ENCODE data around the gene PCNA.

PCNA gene

DNA sequence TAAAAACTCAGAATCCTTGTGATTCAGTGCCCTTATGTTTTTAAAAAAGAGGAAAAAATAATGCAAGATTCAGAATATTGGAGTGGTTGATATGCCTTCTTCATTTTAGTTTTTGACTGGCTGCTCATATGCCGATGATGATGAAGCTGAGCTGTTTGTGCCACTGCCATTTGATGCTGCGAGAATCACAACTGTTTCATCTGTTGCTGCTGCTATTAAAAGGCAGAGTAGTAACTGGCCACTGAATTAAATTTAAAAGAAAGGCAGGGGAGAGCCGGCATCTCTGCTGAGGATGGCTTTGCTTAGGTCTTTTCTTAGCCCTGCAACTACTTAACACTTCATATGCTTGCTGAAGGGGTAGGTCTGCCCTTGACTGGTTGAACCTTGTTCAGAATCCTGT lies 40.2 kb upstream of the PCNA start:
- ChIA-PET CTCF (no interaction called here), POLR2A (no interaction called here)
- DNase-seq (ENCODE audit: extremely low spot score): no peak
- TF ChIP-seq, protein P1, sequence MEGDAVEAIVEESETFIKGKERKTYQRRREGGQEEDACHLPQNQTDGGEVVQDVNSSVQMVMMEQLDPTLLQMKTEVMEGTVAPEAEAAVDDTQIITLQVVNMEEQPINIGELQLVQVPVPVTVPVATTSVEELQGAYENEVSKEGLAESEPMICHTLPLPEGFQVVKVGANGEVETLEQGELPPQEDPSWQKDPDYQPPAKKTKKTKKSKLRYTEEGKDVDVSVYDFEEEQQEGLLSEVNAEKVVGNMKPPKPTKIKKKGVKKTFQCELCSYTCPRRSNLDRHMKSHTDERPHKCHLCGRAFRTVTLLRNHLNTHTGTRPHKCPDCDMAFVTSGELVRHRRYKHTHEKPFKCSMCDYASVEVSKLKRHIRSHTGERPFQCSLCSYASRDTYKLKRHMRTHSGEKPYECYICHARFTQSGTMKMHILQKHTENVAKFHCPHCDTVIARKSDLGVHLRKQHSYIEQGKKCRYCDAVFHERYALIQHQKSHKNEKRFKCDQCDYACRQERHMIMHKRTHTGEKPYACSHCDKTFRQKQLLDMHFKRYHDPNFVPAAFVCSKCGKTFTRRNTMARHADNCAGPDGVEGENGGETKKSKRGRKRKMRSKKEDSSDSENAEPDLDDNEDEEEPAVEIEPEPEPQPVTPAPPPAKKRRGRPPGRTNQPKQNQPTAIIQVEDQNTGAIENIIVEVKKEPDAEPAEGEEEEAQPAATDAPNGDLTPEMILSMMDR (IDR thresholded peaks at IDR 0.05; ENCODE audit: control extremely low read depth, extremely low read depth, low read depth, missing control alignments): no peak

DNA sequence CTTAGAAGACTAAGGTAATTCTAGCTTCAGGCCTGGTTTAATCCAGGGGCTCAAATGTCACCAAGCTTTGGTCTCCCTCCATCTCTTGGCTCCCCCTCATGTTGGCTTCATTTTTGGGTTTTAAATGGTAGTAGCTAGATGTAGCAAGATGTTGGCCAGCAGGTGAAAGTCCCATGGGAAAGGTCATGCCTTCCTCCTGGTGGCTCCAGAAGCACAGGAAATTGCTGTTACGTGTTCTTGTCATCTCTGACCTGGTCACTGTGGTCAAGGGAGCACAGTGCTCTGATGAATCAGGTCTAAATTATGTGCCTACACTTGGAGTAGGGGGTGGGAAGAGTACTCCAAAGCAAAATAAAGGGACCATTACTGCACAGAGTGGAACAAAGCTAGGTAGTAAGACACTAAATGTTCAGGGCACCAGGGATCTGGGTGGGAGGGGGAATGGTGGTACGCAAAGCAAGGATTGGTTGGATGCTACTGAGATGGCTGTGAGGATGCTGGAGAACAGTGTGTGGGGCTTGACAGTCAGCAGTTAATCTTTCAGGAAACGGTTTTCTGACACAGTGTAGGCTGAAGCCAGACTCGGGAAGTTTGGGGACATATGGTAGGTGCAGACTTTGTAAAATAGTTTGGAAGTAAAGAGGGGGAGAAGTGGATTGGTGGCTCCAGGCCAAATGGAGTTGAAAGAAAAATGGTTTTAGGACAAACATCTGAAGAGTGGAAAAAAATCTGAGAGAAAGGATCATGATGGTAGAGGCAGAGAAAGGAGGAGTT lies 37.1 kb upstream of the PCNA start:
- no peak for DNase-seq (ENCODE audit: extremely low spot score)
- ChIA-PET CTCF (interaction anchor here (1.1 to 2.9 kb wide), 11 partner anchors 10 to 66 kb away, joined by 3 to 14 read pairs (median 4); partner anchors contain the start of gene CDS2), POLR2A (no interaction called here)
- TF ChIP-seq, protein P1 (IDR thresholded peaks at IDR 0.05; ENCODE audit: control extremely low read depth, extremely low read depth, low read depth, missing control alignments): no peak

DNA sequence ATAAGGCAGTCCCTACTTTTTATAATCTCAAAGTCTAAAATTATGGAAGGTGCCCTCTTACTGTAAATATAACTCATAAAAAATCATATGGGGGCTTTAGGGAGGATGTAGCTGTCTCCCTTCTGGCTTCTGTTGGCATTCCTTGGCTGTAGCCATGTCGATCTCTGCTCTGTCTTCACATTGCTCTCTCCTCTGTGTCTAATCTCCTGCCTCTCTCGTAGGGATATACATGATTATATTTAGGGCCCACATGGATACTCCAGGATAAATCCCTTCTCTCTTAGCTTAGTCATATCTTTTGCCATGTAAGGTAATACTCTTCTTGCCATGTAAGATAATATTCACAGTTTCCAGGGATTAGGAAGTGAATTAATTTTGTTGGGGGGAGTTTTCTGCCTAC lies 35.6 kb upstream of the PCNA start:
- POLR2A ChIA-PET: no interaction called here
- CTCF ChIA-PET: interaction anchor here (1.1 to 2.7 kb wide), 7 partner anchors 9 to 28 kb away, joined by 3 to 13 read pairs (median 4); partner anchors contain the start of gene CDS2
- DNase-seq (ENCODE audit: extremely low spot score): no peak
- TF ChIP-seq, protein P1 (IDR thresholded peaks at IDR 0.05; ENCODE audit: control extremely low read depth, extremely low read depth, low read depth, missing control alignments): no peak

DNA sequence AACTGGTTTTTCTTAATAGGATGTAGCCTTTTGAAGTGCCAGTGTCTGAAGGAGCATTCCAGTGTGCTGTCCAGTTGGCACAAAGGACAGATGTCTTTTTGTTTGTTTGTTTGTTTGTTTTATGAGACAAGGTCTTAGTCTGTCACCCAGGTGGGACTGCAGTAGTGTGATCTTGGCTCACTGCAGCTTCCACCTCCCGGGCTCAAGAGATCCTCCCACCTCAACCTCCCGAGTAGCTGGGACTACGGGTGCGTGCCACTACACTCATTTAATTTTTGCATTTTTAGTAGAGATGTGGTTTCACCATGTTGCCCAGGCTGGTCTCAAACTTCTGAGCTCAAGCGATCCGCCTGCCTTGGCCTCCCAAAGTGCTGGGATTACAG lies 34.8 kb upstream of the PCNA start:
- DNase-seq (ENCODE audit: extremely low spot score): no peak
- TF ChIP-seq, protein P1 (IDR thresholded peaks at IDR 0.05; ENCODE audit: control extremely low read depth, extremely low read depth, low read depth, missing control alignments): no peak
- CTCF ChIA-PET: interaction anchor here (1.1 to 2.7 kb wide), 6 partner anchors 8 to 28 kb away, joined by 3 to 13 read pairs (median 5); partner anchors contain the start of gene CDS2
- POLR2A ChIA-PET: no interaction called here

DNA sequence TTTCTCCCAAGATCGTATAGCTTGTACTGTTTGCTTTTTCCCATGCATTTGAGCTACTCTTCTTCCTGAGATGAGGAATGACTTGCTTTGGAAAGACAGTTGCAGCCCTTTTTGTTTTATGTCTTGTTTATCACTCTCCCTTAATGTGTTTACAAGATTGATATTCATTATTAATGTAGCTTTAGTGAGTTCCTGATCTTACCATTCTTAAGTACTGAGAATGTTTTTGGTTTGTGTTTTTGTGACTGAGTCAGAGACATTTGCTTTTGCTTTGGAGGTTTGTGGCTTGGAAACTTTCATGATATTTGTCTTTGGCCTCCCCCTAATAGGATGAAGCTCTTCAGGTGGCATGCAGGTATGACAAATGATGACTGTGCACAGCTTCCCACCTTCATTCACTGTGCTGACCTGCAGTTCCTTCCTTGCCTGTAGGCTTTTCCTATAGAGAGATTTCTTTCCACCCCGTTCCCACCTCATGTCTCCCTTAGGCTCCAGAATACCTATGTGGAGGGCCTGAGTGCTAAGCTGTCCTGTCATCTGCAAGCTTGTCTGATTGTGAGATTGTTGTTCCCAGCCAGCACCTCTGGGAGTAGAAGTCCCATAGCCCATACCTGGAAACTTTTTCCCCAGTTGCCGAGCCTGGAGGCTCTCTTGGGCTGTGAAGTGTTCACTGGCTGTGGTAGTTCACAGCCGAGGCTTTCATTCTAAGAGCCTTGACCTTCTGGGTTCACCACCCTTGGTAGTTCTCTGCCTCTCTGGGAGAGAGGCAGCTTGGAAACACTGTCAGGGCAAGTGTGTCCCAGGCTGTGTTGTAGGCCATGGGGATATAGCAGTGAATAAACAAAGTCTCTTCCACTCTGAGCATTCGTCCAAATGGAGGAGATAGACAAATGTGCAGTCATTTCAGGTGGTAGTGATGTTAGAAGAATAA lies 34.1 kb upstream of the PCNA start:
- TF ChIP-seq, protein P1 (IDR thresholded peaks at IDR 0.05; ENCODE audit: control extremely low read depth, extremely low read depth, low read depth, missing control alignments): no peak
- POLR2A ChIA-PET: no interaction called here
- no peak for DNase-seq (ENCODE audit: extremely low spot score)
- CTCF ChIA-PET: interaction anchor here (0.8 to 2.7 kb wide), 7 partner anchors 13 to 39 kb away, joined by 3 to 13 read pairs (median 5); partner anchors contain the start of gene CDS2

DNA sequence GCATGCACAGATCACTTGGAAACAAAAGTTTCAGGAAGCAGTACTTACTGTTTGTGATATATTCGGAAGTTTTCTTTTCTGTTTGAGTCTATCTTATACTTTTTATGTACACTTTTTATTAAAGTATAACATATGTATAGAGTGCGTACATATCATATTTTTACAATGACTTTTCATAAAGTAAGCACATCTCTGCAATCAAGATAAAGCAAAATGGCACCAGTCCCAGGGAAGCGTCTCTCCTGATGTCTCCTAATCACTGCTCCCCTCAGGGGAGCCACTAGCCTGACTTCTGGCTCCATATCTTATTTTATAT lies 33.4 kb upstream of the PCNA start:
- DNase-seq (ENCODE audit: extremely low spot score): no peak
- ChIA-PET POLR2A (no interaction called here), CTCF (interaction anchor here (0.8 to 1.5 kb wide), 5 partner anchors 14 to 39 kb away, joined by 3 to 7 read pairs (median 3); partner anchors contain the start of gene CDS2)
- TF ChIP-seq, protein P1 (IDR thresholded peaks at IDR 0.05; ENCODE audit: control extremely low read depth, extremely low read depth, low read depth, missing control alignments): no peak
